ENCODE data around the gene BDKRB2.

Gene BDKRB2

GRCh38 chr14:96204151-96205058 is at the start of gene BDKRB2:
Gene BDKRB2, plus strand, starts transcription at chr14:96204839. Its CDS starts 32,269 bp downstream, at chr14:96237108.
- in situ Hi-C loops (cut with MboI; ENCODE audit: low sequenced_read_pairs), result no loop called here

GRCh38 chr14:96154900-96155299 is 49.7 kb upstream of the BDKRB2 start:
- in situ Hi-C loops (cut with MboI; ENCODE audit: low sequenced_read_pairs), result no loop called here

- in situ Hi-C loops (cut with MboI; ENCODE audit: low sequenced_read_pairs), result no loop called here
Observed at GRCh38 chr14:96156804-96157760, 47.6 kb upstream of the BDKRB2 start.

- in situ Hi-C loops (cut with MboI; ENCODE audit: low sequenced_read_pairs), result no loop called here
Observed at GRCh38 chr14:96158735-96159134, 45.9 kb upstream of the BDKRB2 start.

GRCh38 chr14:96160076-96160912 is 44.3 kb upstream of the BDKRB2 start:
- in situ Hi-C loops (cut with MboI; ENCODE audit: low sequenced_read_pairs), result no loop called here

GRCh38 chr14:96160913-96161310 is 43.7 kb upstream of the BDKRB2 start:
- in situ Hi-C loops (cut with MboI; ENCODE audit: low sequenced_read_pairs), result no loop called here

GRCh38 chr14:96161636-96162035 is 43.0 kb upstream of the BDKRB2 start:
- in situ Hi-C loops (cut with MboI; ENCODE audit: low sequenced_read_pairs), result no loop called here

- in situ Hi-C loops (cut with MboI; ENCODE audit: low sequenced_read_pairs), result no loop called here
Observed at GRCh38 chr14:96162265-96162664, 42.4 kb upstream of the BDKRB2 start.

- in situ Hi-C loops (cut with MboI; ENCODE audit: low sequenced_read_pairs), result no loop called here
Observed at GRCh38 chr14:96162741-96163140, 41.9 kb upstream of the BDKRB2 start.

- in situ Hi-C loops (cut with MboI; ENCODE audit: low sequenced_read_pairs), result no loop called here
Observed at GRCh38 chr14:96164861-96165490, 39.7 kb upstream of the BDKRB2 start.

GRCh38 chr14:96165493-96166436 is 38.9 kb upstream of the BDKRB2 start:
- in situ Hi-C loops (cut with MboI; ENCODE audit: low sequenced_read_pairs), result no loop called here

GRCh38 chr14:96166461-96167223 is 38.0 kb upstream of the BDKRB2 start:
- in situ Hi-C loops (cut with MboI; ENCODE audit: low sequenced_read_pairs), result no loop called here

GRCh38 chr14:96167224-96168148 is 37.2 kb upstream of the BDKRB2 start:
- in situ Hi-C loops (cut with MboI; ENCODE audit: low sequenced_read_pairs), result no loop called here

- in situ Hi-C loops (cut with MboI; ENCODE audit: low sequenced_read_pairs), result no loop called here
Observed at GRCh38 chr14:96168581-96168980, 36.1 kb upstream of the BDKRB2 start.

- in situ Hi-C loops (cut with MboI; ENCODE audit: low sequenced_read_pairs), result no loop called here
Observed at GRCh38 chr14:96170961-96171592, 33.6 kb upstream of the BDKRB2 start.

GRCh38 chr14:96173636-96174475 is 30.8 kb upstream of the BDKRB2 start:
- in situ Hi-C loops (cut with MboI; ENCODE audit: low sequenced_read_pairs), result no loop called here

Measured in HL-60/S4 treated with phorbol 12-myristate 13-acetate at 8.2 ng/mL for 4 days and 3 days (cell line).